GM18873 (cell line): ENCODE data around the gene GLIS2.

ENCODE experiments used
- ATAC-seq: cut with Tn5 transposase; IDR thresholded peaks from one replicate; pipeline ENCODE4 v1.9.1; 2021; ENCODE audit warnings: mild to moderate bottlenecking, moderate library complexity, moderate number of reproducible peaks; ENCODE audit not compliant: unreplicated experiment, low FRiP score

GLIS2 gene

GRCh38 chr16:4367393-4367856, 51.6 kb downstream of the GLIS2 start:
- ATAC-seq, result no peak

- no peak for ATAC-seq
These were observed 53.3 kb downstream of the GLIS2 start for GRCh38 chr16:4369007-4369733.

DNA sequence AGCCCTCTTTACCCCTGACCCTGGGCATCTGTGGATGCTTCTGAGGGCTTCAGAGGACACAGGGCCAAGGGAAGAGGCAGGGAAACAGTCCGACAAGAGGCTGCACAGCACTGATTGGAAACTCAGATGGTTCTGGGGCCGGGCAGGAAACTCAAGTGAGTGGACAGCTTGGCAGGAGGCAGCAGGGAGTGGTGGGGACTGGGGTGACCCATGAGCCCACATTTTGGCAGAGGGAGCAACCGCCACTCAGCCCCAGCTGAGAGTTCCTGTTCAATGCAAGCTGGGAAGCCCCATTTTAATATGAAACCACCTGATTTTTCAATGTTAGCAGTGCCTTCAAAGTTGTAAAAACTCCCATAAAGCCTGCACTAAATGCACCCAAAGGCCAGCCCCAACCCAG, 54.3 kb downstream of the GLIS2 start:
- no peak for ATAC-seq

- ATAC-seq, result no peak
These were observed 54.9 kb downstream of the GLIS2 start for GRCh38 chr16:4370570-4371356.

DNA sequence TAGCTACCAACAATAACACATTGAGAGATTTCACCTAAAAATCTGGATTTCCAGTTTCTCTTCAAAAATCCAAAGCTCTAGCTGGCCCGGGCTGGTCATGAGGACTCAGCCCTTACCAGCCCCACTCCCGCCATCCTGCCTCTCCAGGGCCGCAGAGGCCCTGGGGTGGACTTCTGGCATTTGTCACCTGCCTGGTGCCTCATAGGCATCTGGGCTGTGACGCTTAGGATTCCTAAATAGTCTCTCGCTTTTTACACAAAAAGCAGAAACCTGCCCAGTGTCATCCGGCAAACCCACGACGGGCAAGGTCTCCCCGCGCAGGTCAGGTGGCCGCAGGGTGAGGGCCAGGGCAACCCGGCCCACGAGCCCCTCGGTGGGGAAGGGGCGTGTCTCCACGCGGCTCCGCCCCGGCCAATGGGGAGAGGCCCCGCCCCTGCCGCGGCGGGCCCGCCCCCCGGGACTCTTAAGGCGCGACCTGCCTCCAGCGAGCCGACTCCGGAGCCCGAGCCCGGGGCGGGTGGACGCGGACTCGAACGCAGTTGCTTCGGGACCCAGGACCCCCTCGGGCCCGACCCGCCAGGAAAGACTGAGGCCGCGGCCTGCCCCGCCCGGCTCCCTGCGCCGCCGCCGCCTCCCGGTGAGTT, 55.6 kb downstream of the GLIS2 start, which contains the start of gene VASN:
TSS of gene VASN (plus strand) at position 492 of the 644 bp plus-strand sequence. CDS start 9,030 bp downstream, outside the sequence.
- ATAC-seq, result no peak

GRCh38 chr16:4372001-4372577, 56.2 kb downstream of the GLIS2 start:
- ATAC-seq, result no peak

DNA sequence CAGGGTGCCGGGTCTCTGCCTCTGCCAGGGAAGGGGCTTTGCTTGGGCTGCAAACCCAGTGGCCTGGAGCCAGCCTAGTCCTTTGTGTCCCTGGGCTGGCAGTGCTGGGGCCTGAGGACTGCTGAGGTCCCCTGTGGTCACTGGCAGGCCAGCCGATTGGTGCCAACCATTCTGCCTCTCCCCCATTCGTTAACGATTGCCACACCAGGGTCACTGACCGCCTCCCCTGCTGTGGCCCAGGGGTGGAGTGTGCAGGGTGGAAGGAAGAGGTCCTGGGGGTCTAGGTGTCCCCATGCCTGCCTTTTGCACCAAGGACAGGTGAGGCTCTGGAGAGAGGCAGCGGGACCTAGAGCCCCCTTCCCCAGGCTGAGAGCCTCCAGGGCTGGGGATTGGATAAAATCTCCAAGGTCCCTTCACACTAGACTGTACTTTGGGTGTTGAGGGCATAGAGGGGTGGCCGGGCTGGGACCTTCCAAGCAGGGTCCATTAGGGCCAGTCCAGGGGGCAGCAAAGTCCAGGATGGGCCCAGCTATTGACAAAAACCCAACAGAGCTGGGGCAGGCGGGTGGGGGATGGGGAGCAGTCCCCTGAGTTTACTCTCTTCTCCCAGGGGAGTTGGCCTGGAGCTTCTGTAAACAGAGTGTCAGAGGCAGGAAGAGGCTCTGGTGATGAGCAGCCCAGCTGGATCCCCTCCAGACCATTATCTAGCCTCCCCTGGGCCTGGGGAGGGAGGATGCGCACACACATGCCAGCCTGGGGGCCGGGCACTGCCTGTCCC, 56.9 kb downstream of the GLIS2 start:
- no peak for ATAC-seq

DNA sequence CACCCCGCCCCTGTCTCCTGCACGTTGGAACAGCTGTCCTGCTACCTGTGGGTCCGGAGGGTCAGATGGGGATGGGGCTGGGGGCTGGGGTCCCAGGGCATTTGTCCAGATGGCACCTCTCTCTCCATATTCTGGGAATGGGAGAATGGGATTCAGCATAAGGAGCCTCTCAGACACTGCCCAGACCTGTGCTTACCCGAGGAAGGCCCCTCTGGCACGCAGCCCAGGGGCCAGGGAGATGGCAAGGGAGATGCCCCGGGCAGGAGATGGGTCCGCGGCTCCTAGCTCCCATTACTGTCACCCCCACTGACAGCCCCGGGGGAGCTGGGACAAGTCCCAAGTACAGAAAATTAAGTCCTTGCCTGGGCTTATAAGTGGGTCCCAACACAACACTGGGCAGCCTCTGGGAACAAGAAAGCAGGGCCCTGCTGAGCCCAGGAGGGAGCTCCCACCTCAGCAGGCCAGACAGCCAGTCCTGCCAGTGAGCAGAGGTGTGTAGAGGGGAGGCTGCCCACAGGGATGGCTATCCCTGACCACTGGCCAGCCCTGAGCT, 57.6 kb downstream of the GLIS2 start:
- ATAC-seq, result no peak

GRCh38 chr16:4373909-4374742, 58.3 kb downstream of the GLIS2 start:
- ATAC-seq, result no peak

GRCh38 chr16:4375717-4376116, 59.9 kb downstream of the GLIS2 start:
- ATAC-seq, result no peak

DNA sequence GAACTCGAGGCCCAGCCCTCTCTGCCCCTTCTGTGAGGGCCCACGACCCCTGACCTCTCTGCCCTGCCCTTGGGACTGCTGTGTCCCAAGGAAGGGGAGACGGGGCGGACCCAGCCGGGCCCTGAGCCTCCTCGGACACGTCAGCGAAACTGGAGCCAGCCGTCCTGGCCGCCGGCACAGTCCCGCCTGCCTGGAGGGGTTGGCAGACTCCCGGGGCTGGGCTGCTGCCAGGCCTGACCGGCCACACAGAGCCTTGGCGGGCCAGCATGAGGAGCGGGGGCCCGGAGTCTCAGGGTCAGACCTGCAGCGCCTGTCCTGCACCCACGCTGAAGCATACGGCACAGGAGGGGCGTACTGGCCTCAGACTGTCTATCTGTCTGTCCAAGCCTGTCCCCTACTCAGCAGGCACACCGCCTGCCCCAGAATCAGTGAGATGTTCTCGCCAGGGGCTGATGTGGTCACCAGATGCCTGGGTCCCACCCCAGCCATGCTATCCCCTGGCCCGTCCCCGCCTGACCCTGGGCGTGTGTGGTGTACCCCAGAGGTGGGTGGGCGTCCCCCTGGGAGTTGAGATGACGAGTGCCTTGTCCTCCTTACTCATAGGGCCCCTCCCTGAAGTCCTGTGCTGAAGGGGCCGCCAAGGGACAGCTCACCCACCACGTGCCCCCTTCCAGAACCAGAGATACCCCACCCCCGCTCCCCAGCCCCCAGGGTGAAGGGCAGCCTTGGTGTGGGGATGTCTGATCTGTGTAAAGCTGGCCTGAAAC, 60.4 kb downstream of the GLIS2 start:
- no peak for ATAC-seq

DNA sequence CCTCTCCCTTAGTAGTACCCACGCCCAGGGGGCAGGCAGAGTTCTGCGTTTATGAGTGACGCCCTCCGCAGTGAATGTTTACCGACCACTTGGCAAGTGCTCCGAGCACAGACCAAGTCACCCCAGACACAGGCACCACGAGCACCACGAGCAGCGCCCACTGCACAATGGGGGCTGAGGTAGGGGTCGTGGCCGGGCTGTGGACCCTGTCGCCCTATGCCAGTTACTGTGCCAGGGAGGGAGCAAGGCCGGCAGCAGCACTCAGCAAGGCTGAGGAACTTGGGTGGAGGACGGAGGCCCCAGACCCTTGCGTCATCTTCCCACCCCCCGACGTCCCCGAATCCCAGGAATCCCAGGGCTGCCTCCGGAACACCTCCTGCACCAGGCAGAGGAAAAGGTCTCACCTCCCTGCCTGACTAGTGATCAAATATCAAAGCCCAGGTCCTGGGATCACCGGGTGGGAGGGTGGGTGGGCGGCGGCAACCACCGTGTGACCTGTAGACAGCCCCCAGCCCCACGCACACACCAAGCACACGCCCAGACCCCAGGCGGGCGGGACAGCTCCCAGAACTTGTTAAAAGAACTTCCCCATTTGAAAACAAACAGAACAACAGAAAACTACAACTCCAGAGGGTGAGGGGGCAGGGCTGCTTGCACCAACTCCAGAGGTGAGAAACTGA, 61.2 kb downstream of the GLIS2 start:
- ATAC-seq, result no peak

DNA sequence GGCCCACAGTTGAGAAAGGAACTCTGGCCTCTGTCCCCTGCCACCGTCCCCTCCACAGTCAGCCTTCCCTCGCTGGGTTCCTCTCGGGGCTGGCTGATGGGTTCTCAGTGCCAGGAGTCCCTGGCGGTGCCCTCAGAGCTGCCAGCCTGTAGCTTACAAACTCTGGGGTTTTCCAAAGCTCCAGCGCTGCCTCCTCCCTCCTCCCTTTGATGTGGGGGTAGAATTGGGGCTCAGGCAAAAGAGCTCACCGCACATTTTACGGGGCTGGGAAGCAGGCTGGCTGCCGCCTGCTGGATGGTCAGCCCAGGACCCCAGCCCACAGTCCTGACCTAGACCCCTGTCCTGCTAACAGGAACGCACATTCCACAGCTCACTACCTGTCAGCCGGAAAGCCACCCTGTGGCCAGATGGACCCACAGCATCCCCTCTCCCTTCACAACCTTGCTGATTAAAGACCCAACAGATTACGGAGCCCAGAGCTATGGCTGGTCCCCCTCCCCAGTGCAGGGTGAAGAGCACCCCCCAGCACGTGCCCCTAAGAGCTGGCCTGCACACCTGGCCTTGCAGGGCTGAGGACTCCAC, 61.8 kb downstream of the GLIS2 start:
- no peak for ATAC-seq

DNA sequence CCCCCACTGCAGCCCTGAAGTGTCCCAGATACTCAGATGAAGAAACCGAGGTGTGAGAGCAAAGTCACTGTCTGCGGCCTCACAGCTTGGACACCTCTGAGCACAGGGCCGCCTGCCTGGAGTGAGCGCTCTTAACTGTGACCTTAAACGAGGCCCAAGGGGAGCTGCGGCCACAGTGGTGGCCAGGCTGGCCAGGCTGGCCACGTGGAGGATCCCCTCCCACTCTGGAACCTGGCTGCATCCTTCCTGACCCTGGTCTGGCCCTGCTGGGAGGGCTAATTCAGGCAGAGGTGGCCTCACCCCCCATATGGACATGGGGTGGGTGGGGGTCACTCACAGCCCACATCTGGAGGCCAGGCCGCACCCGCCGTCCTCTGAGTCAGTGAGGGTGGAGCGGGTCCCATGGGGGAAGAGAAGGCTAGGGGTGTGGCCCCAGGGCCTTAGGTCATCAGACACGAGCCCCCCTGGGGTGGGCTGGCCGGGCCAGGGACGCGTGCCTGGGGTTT, 62.3 kb downstream of the GLIS2 start:
- ATAC-seq, result no peak

- ATAC-seq, result no peak
These were observed 63.3 kb downstream of the GLIS2 start for GRCh38 chr16:4378999-4379690.
